ENCODE results near the gene NLGN4Y.

NLGN4Y gene

GRCh38 chrY:14524272-14525231, at the start of gene NLGN4Y:
TSS of gene NLGN4Y (plus strand) at chrY:14524529. CDS start at chrY:14622120, 97,591 bp downstream.
- no peak for FAIRE-seq

- FAIRE-seq, result no peak
Measured at GRCh38 chrY:14485935-14486334, 38.4 kb upstream of the NLGN4Y start.

- no peak for FAIRE-seq
Measured at GRCh38 chrY:14490226-14490625, 34.1 kb upstream of the NLGN4Y start.

- no peak for FAIRE-seq
Measured at GRCh38 chrY:14498071-14498470, 26.3 kb upstream of the NLGN4Y start.

- FAIRE-seq, result no peak
Measured at GRCh38 chrY:14504592-14504991, 19.7 kb upstream of the NLGN4Y start.

GRCh38 chrY:14522379-14522950, 1.9 kb upstream of the NLGN4Y start:
- no peak for FAIRE-seq

GRCh38 chrY:14523491-14524271, 648 bp upstream of the NLGN4Y start:
- no peak for FAIRE-seq

GRCh38 chrY:14525315-14525714, 986 bp downstream of the NLGN4Y start:
- no peak for FAIRE-seq

GRCh38 chrY:14528361-14528760, 4.0 kb downstream of the NLGN4Y start:
- FAIRE-seq, result no peak

GRCh38 chrY:14536703-14537102, 12.4 kb downstream of the NLGN4Y start:
- no peak for FAIRE-seq

- FAIRE-seq, result no peak
Measured at GRCh38 chrY:14543506-14543905, 19.2 kb downstream of the NLGN4Y start.

GRCh38 chrY:14581294-14581693, 57.0 kb downstream of the NLGN4Y start:
- FAIRE-seq, result no peak

- FAIRE-seq, result no peak
Measured at GRCh38 chrY:14586725-14587124, 62.4 kb downstream of the NLGN4Y start.

GRCh38 chrY:14601372-14601771, 77.0 kb downstream of the NLGN4Y start:
- FAIRE-seq, result no peak

- FAIRE-seq, result no peak
Measured at GRCh38 chrY:14617625-14618024, 93.3 kb downstream of the NLGN4Y start.

GRCh38 chrY:14618513-14618912, 94.2 kb downstream of the NLGN4Y start:
- FAIRE-seq, result no peak

- FAIRE-seq, result no peak
Measured at GRCh38 chrY:14628208-14628607, 103.9 kb downstream of the NLGN4Y start.

- no peak for FAIRE-seq
Measured at GRCh38 chrY:14631676-14632075, 107.3 kb downstream of the NLGN4Y start.

- FAIRE-seq, result no peak
Measured at GRCh38 chrY:14633718-14634117, 109.4 kb downstream of the NLGN4Y start.

- no peak for FAIRE-seq
Measured at GRCh38 chrY:14634954-14635353, 110.6 kb downstream of the NLGN4Y start.

- FAIRE-seq, result no peak
Measured at GRCh38 chrY:14637551-14637950, 113.2 kb downstream of the NLGN4Y start.

- FAIRE-seq, result no peak
Measured at GRCh38 chrY:14641853-14642252, 117.5 kb downstream of the NLGN4Y start.

GRCh38 chrY:14644157-14644952, 120.0 kb downstream of the NLGN4Y start:
- FAIRE-seq, result no peak

Data from TTC549 (cell line).